Loucy (cell line): Measurements from ENCODE around the gene PPM1F.

Experiments
- H2AFZ ChIP-seq: fragments of 200-600 bp; sonication (generic); 2 replicates; pipeline ENCODE4 v1.6.0; 2016; ENCODE audit warnings: antibody characterized with exemption, mild to moderate bottlenecking, low read length, moderate library complexity
- H3F3A ChIP-seq: fragments of 200-600 bp; 2 replicates; pipeline ENCODE4 v1.6.0; 2016; ENCODE audit warnings: antibody characterized with exemption, low read depth, mild to moderate bottlenecking
- H3K27me3 ChIP-seq: fragments of 200-600 bp; sonication (generic); 2 replicates; pipeline ENCODE4 v1.6.1; 2014; ENCODE audit warnings: low read length, mild to moderate bottlenecking; ENCODE audit not compliant: insufficient read depth, poor library complexity, severe bottlenecking
- H3K36me3 ChIP-seq: fragments of 200-600 bp; sonication (generic); 2 replicates; pipeline ENCODE4 v1.6.1; 2016; ENCODE audit warnings: low read length; ENCODE audit not compliant: insufficient read depth
- H3K4me1 ChIP-seq: fragments of 200-600 bp; sonication (generic); 2 replicates; pipeline ENCODE4 v1.5.1; 2014; ENCODE audit warnings: low read length, mild to moderate bottlenecking; ENCODE audit not compliant: insufficient read depth, poor library complexity, severe bottlenecking
- H3K4me2 ChIP-seq: fragments of 200-600 bp; sonication (generic); 2 replicates; pipeline ENCODE4 v1.6.0; 2014; ENCODE audit warnings: antibody characterized with exemption, low read length, low read depth, mild to moderate bottlenecking; ENCODE audit not compliant: poor library complexity, severe bottlenecking
- H3K4me3 ChIP-seq: fragments of 200-600 bp; sonication (generic); 2 replicates; pipeline ENCODE4 v1.5.1; 2014; ENCODE audit warnings: low read length, mild to moderate bottlenecking, mixed read lengths; ENCODE audit not compliant: poor library complexity, severe bottlenecking
- H3K79me2 ChIP-seq: fragments of 200-600 bp; sonication (generic); 2 replicates; pipeline ENCODE4 v1.6.1; 2014; ENCODE audit warnings: low read length; ENCODE audit not compliant: insufficient read depth
- H3K9ac ChIP-seq: fragments of 200-600 bp; sonication (generic); 2 replicates; pipeline ENCODE4 v1.6.0; 2014; ENCODE audit warnings: mild to moderate bottlenecking, low read depth, low read length, moderate library complexity; ENCODE audit not compliant: poor library complexity, severe bottlenecking
- H3K9me2 ChIP-seq: fragments of 200-600 bp; sonication (generic); replicated peaks from 2 replicates; pipeline ENCODE4 v1.6.1; 2016; ENCODE audit warnings: low read depth, low read length, mixed read lengths
- H3K9me3 ChIP-seq: fragments of 200-600 bp; sonication (generic); 2 replicates; pipeline ENCODE4 v1.6.1; 2014; ENCODE audit warnings: mild to moderate bottlenecking, antibody characterized with exemption, low read length, low read depth; ENCODE audit not compliant: insufficient read depth
- H4K20me1 ChIP-seq: fragments of 200-600 bp; sonication (generic); 2 replicates; pipeline ENCODE4 v1.6.0; 2014; ENCODE audit warnings: antibody characterized with exemption, low read length, mild to moderate bottlenecking; ENCODE audit not compliant: insufficient read depth, poor library complexity, severe bottlenecking
- EZH2phosphoT487 ChIP-seq: fragments of 200-600 bp; IDR thresholded peaks from 2 replicates; pipeline ENCODE4 v1.6.1; 2018; ENCODE audit warnings: antibody characterized with exemption, mild to moderate bottlenecking, moderate library complexity, borderline replicate concordance
- TF ChIP-seq, protein P1 (sequence below): fragments of 200-600 bp; sonication (generic); conservative IDR thresholded peaks from 2 replicates; pipeline ENCODE4 v1.5.1; 2014; ENCODE audit warnings: mild to moderate bottlenecking, antibody characterized with exemption, low read length

Gene PPM1F

DNA sequence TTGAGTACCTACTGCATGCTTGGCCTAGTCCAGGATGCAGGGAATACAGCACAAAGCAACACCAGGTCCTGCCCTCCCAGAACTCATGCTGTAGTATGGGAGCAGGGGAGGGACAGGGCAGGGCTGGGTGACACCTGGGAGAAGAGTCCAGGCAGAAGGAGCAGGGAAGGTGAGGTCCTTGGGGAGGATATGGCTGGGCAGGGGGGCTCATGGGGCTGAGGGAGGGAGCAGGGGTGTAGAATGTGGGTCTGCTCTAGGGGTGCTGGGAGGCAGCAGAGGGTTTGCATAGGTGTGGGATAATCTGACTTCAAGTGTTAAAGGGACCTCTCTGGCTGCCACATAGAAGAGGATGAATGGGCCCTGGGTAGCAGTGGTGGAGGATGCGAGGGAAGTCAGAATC, 25.2 kb upstream of the PPM1F start:
- no peaks in the 10 kb centered on the region for H3K9me2 ChIP-seq
- H3K4me1 ChIP-seq = peaks cover 21% of the 10 kb centered on the region
- no peak overlapping the region for H3K4me3 ChIP-seq
- no peak overlapping the region for H3K9ac ChIP-seq
- H3K4me2 ChIP-seq = no peak overlapping the region
- H3F3A ChIP-seq = no peaks in the 10 kb centered on the region
- H3K27me3 ChIP-seq = peaks cover 5% of the 10 kb centered on the region
- TF ChIP-seq EZH2phosphoT487 = no peak
- TF ChIP-seq, protein P1, sequence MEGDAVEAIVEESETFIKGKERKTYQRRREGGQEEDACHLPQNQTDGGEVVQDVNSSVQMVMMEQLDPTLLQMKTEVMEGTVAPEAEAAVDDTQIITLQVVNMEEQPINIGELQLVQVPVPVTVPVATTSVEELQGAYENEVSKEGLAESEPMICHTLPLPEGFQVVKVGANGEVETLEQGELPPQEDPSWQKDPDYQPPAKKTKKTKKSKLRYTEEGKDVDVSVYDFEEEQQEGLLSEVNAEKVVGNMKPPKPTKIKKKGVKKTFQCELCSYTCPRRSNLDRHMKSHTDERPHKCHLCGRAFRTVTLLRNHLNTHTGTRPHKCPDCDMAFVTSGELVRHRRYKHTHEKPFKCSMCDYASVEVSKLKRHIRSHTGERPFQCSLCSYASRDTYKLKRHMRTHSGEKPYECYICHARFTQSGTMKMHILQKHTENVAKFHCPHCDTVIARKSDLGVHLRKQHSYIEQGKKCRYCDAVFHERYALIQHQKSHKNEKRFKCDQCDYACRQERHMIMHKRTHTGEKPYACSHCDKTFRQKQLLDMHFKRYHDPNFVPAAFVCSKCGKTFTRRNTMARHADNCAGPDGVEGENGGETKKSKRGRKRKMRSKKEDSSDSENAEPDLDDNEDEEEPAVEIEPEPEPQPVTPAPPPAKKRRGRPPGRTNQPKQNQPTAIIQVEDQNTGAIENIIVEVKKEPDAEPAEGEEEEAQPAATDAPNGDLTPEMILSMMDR = no peak
- H3K36me3 ChIP-seq = peaks cover 4% of the 10 kb centered on the region; the same call in 1 of the 2 replicates
- peaks cover 26% of the 10 kb centered on the region for H3K79me2 ChIP-seq
- no peaks in the 10 kb centered on the region for H3K9me3 ChIP-seq
- H2AFZ ChIP-seq = no peak overlapping the region
- H4K20me1 ChIP-seq = peaks cover 16% of the 10 kb centered on the region

DNA sequence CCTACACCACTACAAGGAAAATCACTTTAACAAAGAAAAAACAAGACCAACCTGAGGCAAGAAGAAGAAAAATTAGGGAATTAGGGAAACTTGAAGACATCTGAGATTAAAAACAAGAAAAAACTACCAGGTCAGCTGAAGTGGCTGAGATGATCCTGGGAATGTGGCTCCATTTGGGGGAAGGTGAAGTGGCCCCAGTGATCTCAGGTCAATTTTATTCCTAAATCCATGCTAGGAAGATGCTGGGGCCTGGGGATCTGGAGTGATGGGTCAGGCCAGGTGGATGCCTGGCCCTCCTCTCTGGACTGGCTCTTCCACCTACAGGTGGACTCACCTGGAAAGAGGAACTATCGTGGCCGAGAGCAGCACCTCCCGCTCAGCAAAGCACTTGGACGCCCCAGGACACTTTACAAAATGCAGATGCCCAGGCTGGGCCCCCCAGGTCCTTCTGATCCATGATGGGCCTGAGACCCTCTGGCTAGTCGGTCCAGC, 23.3 kb upstream of the PPM1F start:
- peaks cover 7% of the 10 kb centered on the region for H3K4me1 ChIP-seq
- TF ChIP-seq EZH2phosphoT487 = no peak
- TF ChIP-seq, protein P1 = no peak
- H3K27me3 ChIP-seq = no peaks in the 10 kb centered on the region
- no peak overlapping the region for H2AFZ ChIP-seq
- H4K20me1 ChIP-seq = peaks cover 2% of the 10 kb centered on the region
- no peak overlapping the region for H3K9ac ChIP-seq
- no peaks in the 10 kb centered on the region for H3K9me3 ChIP-seq
- no peak overlapping the region for H3K4me2 ChIP-seq
- peaks cover 13% of the 10 kb centered on the region; the same call in 1 of the 2 replicates for H3K36me3 ChIP-seq
- H3K79me2 ChIP-seq = peaks cover 7% of the 10 kb centered on the region; the same call in 1 of the 2 replicates
- no peaks in the 10 kb centered on the region for H3K9me2 ChIP-seq
- no peaks in the 10 kb centered on the region for H3F3A ChIP-seq
- no peak overlapping the region for H3K4me3 ChIP-seq

DNA sequence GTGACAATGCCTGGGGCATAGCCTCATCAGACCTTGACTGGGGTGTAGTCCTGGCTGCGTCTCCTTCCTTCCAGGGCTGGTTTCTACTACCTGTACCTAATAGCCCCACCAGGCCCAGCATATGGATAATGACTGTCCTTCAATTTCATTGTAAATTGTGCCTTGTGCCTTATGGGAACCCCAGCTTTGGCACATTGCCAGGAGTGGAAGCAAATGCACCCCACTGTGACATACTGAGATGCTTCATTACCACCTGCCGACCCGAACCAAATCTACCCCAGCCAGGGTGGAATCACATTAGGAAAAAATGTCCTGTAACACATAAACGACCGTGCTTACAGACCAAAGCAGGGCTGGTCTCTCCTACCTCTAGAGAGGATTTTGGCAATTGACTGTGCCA, 22.6 kb upstream of the PPM1F start:
- H3K4me1 ChIP-seq = peaks cover under 1% of the 10 kb centered on the region
- no peaks in the 10 kb centered on the region for H3F3A ChIP-seq
- no peak overlapping the region for H3K9ac ChIP-seq
- H3K36me3 ChIP-seq = peaks cover 13% of the 10 kb centered on the region; the same call in 1 of the 2 replicates
- no peaks in the 10 kb centered on the region for H3K9me2 ChIP-seq
- no peaks in the 10 kb centered on the region for H4K20me1 ChIP-seq
- no peak overlapping the region for H3K4me3 ChIP-seq
- H2AFZ ChIP-seq = no peak overlapping the region
- TF ChIP-seq, protein P1 = no peak
- no peak for TF ChIP-seq EZH2phosphoT487
- peaks cover under 1% of the 10 kb centered on the region; the same call in 1 of the 2 replicates for H3K79me2 ChIP-seq
- H3K9me3 ChIP-seq = no peaks in the 10 kb centered on the region
- H3K4me2 ChIP-seq = no peak overlapping the region
- H3K27me3 ChIP-seq = no peaks in the 10 kb centered on the region
